IMR-90 (cell line): Measurements from ENCODE around the gene IFRD2. TPM values are rescaled to one million over a fixed set of nuclear protein-coding genes. Genes with fewer than 3 reads are reported as not detected.

Experiments
- ATAC-seq: fragments of 200-7000 bp; cut with Tn5 transposase; 2 replicates; pipeline ENCODE4 v1.9.1; 2020; ENCODE audit warnings: low read depth, mild to moderate bottlenecking, moderate library complexity
- BruUV-seq: library from RNA; stranded (reverse); fragments of 400-500 nt; replicated peaks from 2 replicates; lab custom pipeline; 2021; lab: Mats Ljungman, UMichigan
- CTCF ChIA-PET: fragments of 300-600 bp; formaldehyde crosslinking; extraction: SDS; loops from one replicate; lab custom pipeline; 2021; ENCODE audit warnings: antibody characterized with exemption; lab: Yijun Ruan, JAX
- POLR2A ChIA-PET: fragments of 300-600 bp; sonication (Branson Sonifier 250); formaldehyde crosslinking; loops from one replicate; lab custom pipeline; 2022; ENCODE audit warnings: antibody characterized with exemption; ENCODE audit not compliant: unreplicated experiment; lab: Charles Lee
- DNase-seq: peaks from one replicate; pipeline ENCODE4 v3.0.0; 2013
- H2AFZ ChIP-seq: replicated peaks from 2 replicates; pipeline ENCODE3; 2013; ENCODE audit warnings: low read length, mild to moderate bottlenecking; ENCODE audit not compliant: poor library complexity
- H2AK5ac ChIP-seq: 2 replicates; pipeline ENCODE4 v1.6.1; 2013; ENCODE audit warnings: low read depth, low read length, inconsistent platforms
- H2AK9ac ChIP-seq: replicated peaks from 2 replicates; pipeline ENCODE3; 2013; ENCODE audit warnings: mild to moderate bottlenecking, low read depth, low read length, moderate library complexity; ENCODE audit not compliant: poor library complexity
- H2BK120ac ChIP-seq: 2 replicates; pipeline ENCODE4 v1.6.1; 2013; ENCODE audit warnings: low read depth, low read length, inconsistent platforms
- H2BK15ac ChIP-seq: 3 replicates; pipeline ENCODE4 v1.6.1; 2013; ENCODE audit warnings: low read depth, low read length, inconsistent platforms
- H2BK20ac ChIP-seq: 2 replicates; pipeline ENCODE4 v1.6.1; 2013; ENCODE audit warnings: low read depth, mild to moderate bottlenecking, inconsistent platforms, low read length, moderate library complexity
- H2BK5ac ChIP-seq: 2 replicates; pipeline ENCODE4 v1.6.1; 2013; ENCODE audit warnings: mild to moderate bottlenecking, low read depth, low read length, inconsistent platforms; ENCODE audit not compliant: poor library complexity, severe bottlenecking
- H3K14ac ChIP-seq: replicated peaks from 2 replicates; pipeline ENCODE4 v1.6.1; 2013; ENCODE audit warnings: low read depth, low read length, inconsistent platforms
- H3K18ac ChIP-seq: 2 replicates; pipeline ENCODE4 v1.6.1; 2013; ENCODE audit warnings: low read depth, low read length, control low read depth
- H3K23ac ChIP-seq: 2 replicates; pipeline ENCODE4 v1.6.1; 2013; ENCODE audit warnings: low read depth, low read length, inconsistent platforms
- H3K27ac ChIP-seq: 2 replicates; pipeline ENCODE4 v1.5.1; 2013; ENCODE audit warnings: mild to moderate bottlenecking, control low read depth, low read length; ENCODE audit not compliant: insufficient read depth
- H3K27me3 ChIP-seq: 2 replicates; pipeline ENCODE4 v1.6.1; 2013; ENCODE audit warnings: low read length; ENCODE audit not compliant: control insufficient read depth, insufficient read depth
- H3K36me3 ChIP-seq: 2 replicates; pipeline ENCODE4 v1.6.1; 2013; ENCODE audit warnings: low read length, mixed read lengths; ENCODE audit not compliant: control insufficient read depth, insufficient read depth
- H3K4ac ChIP-seq: 2 replicates; pipeline ENCODE4 v1.6.1; 2013; ENCODE audit warnings: low read depth, low read length, inconsistent platforms
- H3K4me1 ChIP-seq: 2 replicates; pipeline ENCODE4 v1.6.1; 2013; ENCODE audit warnings: low read length, mixed read lengths; ENCODE audit not compliant: control insufficient read depth, insufficient read depth
- H3K4me2 ChIP-seq: 2 replicates; pipeline ENCODE4 v1.6.1; 2013; ENCODE audit warnings: low read depth, mild to moderate bottlenecking, control low read depth, low read length, moderate library complexity
- H3K4me3 ChIP-seq: 2 replicates; pipeline ENCODE4 v1.5.1; 2013; ENCODE audit warnings: low read depth, mild to moderate bottlenecking, control low read depth, low read length, moderate library complexity; ENCODE audit not compliant: insufficient read depth
- H3K56ac ChIP-seq: 2 replicates; pipeline ENCODE4 v1.6.1; 2013; ENCODE audit warnings: low read length, inconsistent platforms; ENCODE audit not compliant: insufficient read depth; ENCODE audit errors: extremely low read depth
- H3K79me1 ChIP-seq, 2 experiments: 2 replicates each; pipeline ENCODE4 v1.6.1; 2013; ENCODE audit warnings: low read length in 2 of 2, inconsistent platforms in 1 of 2, low read depth in 1 of 2
- H3K9ac ChIP-seq: 2 replicates; pipeline ENCODE4 v1.6.1; 2013; ENCODE audit warnings: low read depth, low read length, control low read depth
- H3K9me1 ChIP-seq: 2 replicates; pipeline ENCODE4 v1.6.1; 2013; ENCODE audit warnings: low read length, inconsistent platforms; ENCODE audit not compliant: insufficient read depth
- H3K9me3 ChIP-seq: 2 replicates; pipeline ENCODE4 v1.6.1; 2013; ENCODE audit warnings: low read length; ENCODE audit not compliant: control insufficient read depth, insufficient read depth
- H4K20me1 ChIP-seq: 2 replicates; pipeline ENCODE4 v1.6.1; 2013; ENCODE audit warnings: low read length, inconsistent platforms; ENCODE audit not compliant: insufficient read depth
- H4K5ac ChIP-seq: 2 replicates; pipeline ENCODE4 v1.6.1; 2013; ENCODE audit warnings: mild to moderate bottlenecking, low read depth, low read length, control low read depth
- H4K8ac ChIP-seq, 2 experiments: 2 replicates each; pipeline ENCODE4 v1.6.1; 2013; ENCODE audit warnings: low read depth in 2 of 2, low read length in 2 of 2, control low read depth in 1 of 2, inconsistent platforms in 1 of 2
- H4K91ac ChIP-seq: 2 replicates; pipeline ENCODE4 v1.6.1; 2013; ENCODE audit warnings: low read depth, low read length, inconsistent platforms; ENCODE audit not compliant: insufficient read depth
- CEBPB ChIP-seq: IDR thresholded peaks from 2 replicates; pipeline ENCODE4 v1.6.1; 2012; ENCODE audit warnings: low read depth, low read length, improper control_type of control experiment
- CHD1 ChIP-seq: IDR thresholded peaks from 2 replicates; pipeline ENCODE4 v1.6.1; 2012; ENCODE audit warnings: low read depth, low read length, improper control_type of control experiment
- ELK1 ChIP-seq: fragments of 150-350 bp; IDR thresholded peaks from 2 replicates; pipeline ENCODE4 v1.6.1; 2016; ENCODE audit warnings: low read depth, mild to moderate bottlenecking, low read length, moderate library complexity, borderline replicate concordance
- MXI1 ChIP-seq: IDR thresholded peaks from 2 replicates; pipeline ENCODE4 v1.6.1; 2012; ENCODE audit warnings: low read depth, mild to moderate bottlenecking, low read length, moderate library complexity, borderline replicate concordance
- POLR2A ChIP-seq: IDR thresholded peaks from 2 replicates; pipeline ENCODE4 v1.6.1; 2012; ENCODE audit warnings: mild to moderate bottlenecking, low read depth, low read length
- RAD21 ChIP-seq: IDR thresholded peaks from 2 replicates; pipeline ENCODE4 v1.6.1; 2012; ENCODE audit warnings: low read length, improper control_type of control experiment
- RCOR1 ChIP-seq: IDR thresholded peaks from 2 replicates; pipeline ENCODE4 v1.6.1; 2012; ENCODE audit warnings: mild to moderate bottlenecking, low read length, improper control_type of control experiment; ENCODE audit not compliant: insufficient replicate concordance
- RFX5 ChIP-seq: IDR thresholded peaks from 2 replicates; pipeline ENCODE4 v1.8.0; 2012; ENCODE audit warnings: low read depth, mild to moderate bottlenecking, low read length, moderate library complexity
- SMC3 ChIP-seq: fragments of 150-350 bp; IDR thresholded peaks from 2 replicates; pipeline ENCODE4 v1.6.1; 2016; ENCODE audit warnings: low read depth, mild to moderate bottlenecking, antibody characterized with exemption, low read length, moderate library complexity
- USF2 ChIP-seq: fragments of 150-350 bp; IDR thresholded peaks from 2 replicates; pipeline ENCODE4 v1.6.1; 2017; ENCODE audit warnings: mild to moderate bottlenecking, antibody characterized with exemption, low read length, low read depth
- WGBS, 2 experiments: methylation state at CpG; one replicate each; pipeline versions ENCODE4 v1.1.5 to v1.1.7; 2013; ENCODE audit warnings: missing lambda C conversion rate in 2 of 2; ENCODE audit not compliant: insufficient read length in 1 of 2; ENCODE audit errors: extremely low coverage in 2 of 2; 5-methylcytosine and 5-hydroxymethylcytosine counted together
- dilution Hi-C: fragments of 300-500 bp; cut with HindIII; formaldehyde crosslinking; loops from one replicate; pipeline ENCODE4 v1.14.3; 2018; ENCODE audit warnings: low sequenced_read_pairs; ENCODE audit not compliant: unreplicated experiment
- in situ Hi-C: fragments of 300-500 bp; cut with MboI; formaldehyde crosslinking; loops from 3 replicates; pipeline ENCODE4 v1.14.3; 2019; ENCODE audit warnings: low sequenced_read_pairs, inconsistent platforms, mixed read lengths
- intact Hi-C: fragments of 100-400 bp; cut with micrococcal nuclease; formaldehyde crosslinking; loops from 2 replicates; pipeline ENCODE4 v1.10.0; 2022
- polyA plus RNA-seq, 3 experiments: library from polyadenylated mRNA; depleted of rRNA; stranded (reverse); fragments of >200 nt; gene quantifications; 2 replicates each; pipeline ENCODE4 v1.2.3, GENCODE V29; 2012; ENCODE audit warnings: low replicate concordance in 1 of 3
- total RNA-seq: library from RNA; depleted of rRNA; stranded (reverse); fragments of >200 nt; gene quantifications from 2 replicates; pipeline ENCODE4 v1.2.3, GENCODE V29; 2012

Gene IFRD2
- total and polyA plus RNA-seq, 2 of the 4 experiments (the other 2 are of a cell fraction) = 52.7 to 79.1 TPM

GRCh38 chr3:50258979-50259378, 33.2 kb downstream of the IFRD2 start:
- Histone ChIP-seq H3K4me3 (no peak overlapping the region), H3K9ac (no peak overlapping the region), H3K36me3 (peaks cover 36% of the 10 kb centered on the region), H3K9me1 (peaks cover 9% of the 10 kb centered on the region; the same call in 1 of the 2 replicates), H3K27me3 (no peaks in the 10 kb centered on the region), H2AK9ac (no peak overlapping the region), H3K4me2 (no peak overlapping the region), H3K79me1 (peaks cover 20 to 71% of the 10 kb centered on the region in 2 experiments), H2BK15ac (no peak overlapping the region), H3K4ac (no peak overlapping the region), H2AFZ (no peak overlapping the region), H2BK20ac (no peak overlapping the region), H3K14ac (no peak overlapping the region), H3K23ac (no peak overlapping the region), H3K27ac (no peak overlapping the region), H3K18ac (no peak overlapping the region), H2BK120ac (no peak overlapping the region), H3K56ac (no peak overlapping the region), H4K8ac (no peak overlapping the region), H4K91ac (no peak overlapping the region), H3K9me3 (no peaks in the 10 kb centered on the region), H3K4me1 (peaks cover 22% of the 10 kb centered on the region), H2AK5ac (no peak overlapping the region), H4K5ac (no peak overlapping the region), H4K20me1 (peaks cover 23% of the 10 kb centered on the region; the same call in 1 of the 2 replicates), H2BK5ac (no peak overlapping the region)
- in situ Hi-C loops = no loop called here
- WGBS, 2 experiments = 87% methylated on average over 9 of the region's 16 CpGs; no CpG with 5 or more reads in 1 of the 2 experiments
- dilution Hi-C loops = no loop called here
- intact Hi-C loops = no loop called here
- POLR2A ChIA-PET = no interaction called here
- DNase-seq (no peak), ATAC-seq (no peak)
- TF ChIP-seq POLR2A (no peak), RFX5 (no peak), MXI1 (no peak), USF2 (no peak), ELK1 (no peak), CEBPB (no peak), SMC3 (no peak), CHD1 (no peak), RCOR1 (no peak), RAD21 (no peak)
- no TSS peak for BruUV-seq
- CTCF ChIA-PET = interaction anchor here (1.2 to 1.6 kb wide), 3 partner anchors 11 to 75 kb away, joined by 3 to 4 read pairs (median 3); no protein-coding TSS in a partner anchor
